ENCODE results near the gene LIMA1. TPM values are rescaled to one million over a fixed set of nuclear protein-coding genes. Genes with fewer than 3 reads are reported as not detected.
A peak's percentile ranks its signal among the peaks of the same experiment; 100 is the strongest.

Gene LIMA1
- total and polyA plus RNA-seq, 12 donors, result 10.6 to 34.4 (median 16.2) TPM

DNA sequence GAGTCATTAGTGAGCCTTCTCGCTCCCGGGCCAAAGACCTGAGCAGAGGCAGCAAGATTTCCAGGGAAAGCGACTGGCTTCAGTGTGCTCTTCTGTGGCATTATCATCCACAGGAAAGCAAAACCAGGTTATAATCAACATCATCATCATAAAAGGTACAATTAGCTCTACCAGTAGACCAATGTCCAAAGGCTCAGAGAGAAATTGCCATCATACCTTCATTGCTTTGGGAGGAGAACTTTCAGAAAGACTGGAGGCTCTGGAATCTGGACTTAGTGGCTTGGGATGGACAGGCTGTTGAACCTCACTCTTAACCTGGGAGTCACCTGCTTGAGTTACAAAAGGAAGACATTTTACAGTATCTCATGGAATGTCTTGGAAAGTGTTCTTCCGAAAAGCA is 91.1 kb downstream of the LIMA1 start:
- 97 to 98% methylated on average over 4 of the region's 4 CpGs for WGBS, 2 donors
- H3K27me3 ChIP-seq, result no peaks in the 10 kb centered on the region
- no peak overlapping the region for H3K4me3 ChIP-seq
- intact Hi-C loops (cut with DNase I), result loop anchor here in 1 of 10 donors (10.0 kb wide), 1 partner anchor 247 kb away; no protein-coding TSS in a partner anchor
- ATAC-seq, result no peak
- no peak for DNase-seq
- H3K9me3 ChIP-seq, result no peaks in the 10 kb centered on the region
- H3K4me1 ChIP-seq, result peaks cover 0 to 22% (median 17%) of the 10 kb centered on the region in 9 donors
- H3K27ac ChIP-seq, result no peak overlapping the region
- TF ChIP-seq, protein P1, sequence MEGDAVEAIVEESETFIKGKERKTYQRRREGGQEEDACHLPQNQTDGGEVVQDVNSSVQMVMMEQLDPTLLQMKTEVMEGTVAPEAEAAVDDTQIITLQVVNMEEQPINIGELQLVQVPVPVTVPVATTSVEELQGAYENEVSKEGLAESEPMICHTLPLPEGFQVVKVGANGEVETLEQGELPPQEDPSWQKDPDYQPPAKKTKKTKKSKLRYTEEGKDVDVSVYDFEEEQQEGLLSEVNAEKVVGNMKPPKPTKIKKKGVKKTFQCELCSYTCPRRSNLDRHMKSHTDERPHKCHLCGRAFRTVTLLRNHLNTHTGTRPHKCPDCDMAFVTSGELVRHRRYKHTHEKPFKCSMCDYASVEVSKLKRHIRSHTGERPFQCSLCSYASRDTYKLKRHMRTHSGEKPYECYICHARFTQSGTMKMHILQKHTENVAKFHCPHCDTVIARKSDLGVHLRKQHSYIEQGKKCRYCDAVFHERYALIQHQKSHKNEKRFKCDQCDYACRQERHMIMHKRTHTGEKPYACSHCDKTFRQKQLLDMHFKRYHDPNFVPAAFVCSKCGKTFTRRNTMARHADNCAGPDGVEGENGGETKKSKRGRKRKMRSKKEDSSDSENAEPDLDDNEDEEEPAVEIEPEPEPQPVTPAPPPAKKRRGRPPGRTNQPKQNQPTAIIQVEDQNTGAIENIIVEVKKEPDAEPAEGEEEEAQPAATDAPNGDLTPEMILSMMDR (IDR thresholded peaks at IDR 0.05), result no peak
- H3K36me3 ChIP-seq, result peaks cover 0 to 89% (median 14%) of the 10 kb centered on the region in 9 donors

DNA sequence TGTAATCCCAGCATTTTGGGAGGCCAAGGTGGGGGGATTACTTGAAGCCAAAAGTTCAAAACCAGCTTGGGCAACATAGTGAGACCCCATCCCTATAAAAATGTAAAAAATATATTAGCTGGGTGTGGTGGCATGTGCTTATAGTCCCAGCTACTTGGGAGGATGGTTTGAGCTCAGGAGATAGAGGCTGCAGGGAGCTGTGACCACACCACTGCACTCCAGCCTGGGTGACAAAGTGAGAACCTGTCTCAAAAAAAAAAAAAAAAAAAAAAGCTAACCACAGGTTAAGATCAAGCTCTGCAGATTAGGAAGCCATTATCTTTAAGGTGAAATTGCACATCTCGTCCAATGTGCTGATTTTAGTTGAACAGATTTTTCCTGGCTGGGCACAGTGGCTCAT is 92.5 kb downstream of the LIMA1 start:
- Histone ChIP-seq H3K27me3 (no peaks in the 10 kb centered on the region), H3K36me3 (peaks cover 0 to 79% (median 14%) of the 10 kb centered on the region in 9 donors), H3K27ac (no peak overlapping the region), H3K4me3 (no peak overlapping the region), H3K9me3 (no peaks in the 10 kb centered on the region), H3K4me1 (peaks cover 0 to 35% (median 30%) of the 10 kb centered on the region in 9 donors)
- DNase-seq (no peak), ATAC-seq (no peak)
- intact Hi-C loops (cut with DNase I), result loop anchor here in 1 of 10 donors (10.0 kb wide), 1 partner anchor 246 kb away; no protein-coding TSS in a partner anchor
- TF ChIP-seq, protein P1 (IDR thresholded peaks at IDR 0.05), result no peak
- WGBS, 2 donors, result 91 to 100% methylated on average over 1 of the region's 1 CpG

DNA sequence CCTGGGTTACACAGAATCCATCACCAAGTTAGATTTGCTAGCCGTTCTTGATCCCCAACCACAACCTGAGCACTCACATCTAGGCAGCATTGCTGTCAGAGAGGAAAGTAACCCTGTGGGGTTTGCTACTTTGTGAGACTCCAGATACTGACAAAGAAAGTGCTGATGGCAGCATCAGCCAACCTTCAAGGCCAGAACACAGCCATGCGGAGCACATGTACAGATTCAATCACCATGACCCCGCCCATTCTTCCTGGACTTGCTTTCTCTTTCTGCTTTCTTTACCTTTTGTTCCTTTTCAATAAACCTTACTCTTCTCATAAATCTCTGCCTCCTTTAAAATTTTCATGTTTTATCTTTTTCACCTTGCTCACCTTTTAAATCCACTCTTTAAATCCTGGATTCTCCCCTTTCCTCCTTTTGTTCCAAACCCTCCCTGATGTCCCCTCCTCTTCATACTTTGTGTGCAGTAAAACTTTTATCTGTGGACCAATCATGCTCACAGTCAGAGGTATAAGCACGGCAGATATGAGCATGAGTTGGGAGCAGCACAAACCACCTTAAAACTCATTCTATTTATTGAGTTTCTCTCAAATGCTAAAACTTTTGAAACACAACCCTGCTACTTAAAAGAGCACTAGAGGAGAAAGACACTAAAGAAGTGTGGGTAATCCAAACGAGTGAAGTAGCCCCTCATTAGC is 94.3 kb downstream of the LIMA1 start:
- ATAC-seq (peak in 1 of 8 donors; percentile 10), DNase-seq (no peak)
- H3K9me3 ChIP-seq, result no peaks in the 10 kb centered on the region
- TF ChIP-seq, protein P1 (IDR thresholded peaks at IDR 0.05), result no peak
- H3K27me3 ChIP-seq, result no peaks in the 10 kb centered on the region
- peaks cover 0 to 50% (median 43%) of the 10 kb centered on the region in 9 donors for H3K4me1 ChIP-seq
- intact Hi-C loops (cut with DNase I), result loop anchor here in 8 of 10 donors (5.0 to 10.0 kb wide), 3 partner anchors 106 to 126 kb away; no protein-coding TSS in a partner anchor
- no peak overlapping the region for H3K4me3 ChIP-seq
- WGBS, 2 donors, result 91 to 92% methylated on average over 5 of the region's 5 CpGs
- H3K36me3 ChIP-seq, result peaks cover 0 to 69% (median 9%) of the 10 kb centered on the region in 9 donors
- H3K27ac ChIP-seq, result peak overlapping the region in 3 of 10 donors; percentile 6 to 72 (median 12)

DNA sequence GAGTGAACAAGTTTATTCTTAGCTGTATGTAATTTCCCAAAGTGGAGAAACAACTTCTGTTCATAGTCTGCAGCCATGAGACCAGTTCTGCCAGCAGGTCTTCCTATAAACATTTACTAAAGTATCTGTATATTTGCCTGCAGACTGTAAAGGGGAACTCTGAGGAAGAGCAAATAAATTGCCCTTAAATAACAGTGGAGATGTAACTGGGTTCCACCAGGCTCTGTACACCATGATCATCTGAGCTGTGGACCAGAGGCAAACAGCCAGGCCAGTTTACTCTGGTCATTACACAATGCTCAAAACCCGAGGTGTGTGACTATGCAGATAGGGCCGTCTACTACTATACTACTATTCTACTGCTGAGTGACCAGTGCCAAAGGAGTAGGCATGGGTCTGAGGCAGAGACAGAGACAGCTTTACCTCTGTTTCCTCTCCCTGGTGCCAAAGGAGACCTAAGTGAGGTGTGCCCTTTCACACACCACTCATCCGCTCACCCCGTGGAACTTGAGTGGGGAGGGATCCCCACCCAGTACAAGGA is 95.0 kb downstream of the LIMA1 start:
- Histone ChIP-seq H3K27me3 (no peaks in the 10 kb centered on the region), H3K9me3 (no peaks in the 10 kb centered on the region), H3K4me1 (peaks cover 0 to 55% (median 48%) of the 10 kb centered on the region in 9 donors), H3K27ac (peak overlapping the region in 4 of 10 donors; percentile 12 to 72 (median 14)), H3K4me3 (no peak overlapping the region), H3K36me3 (peaks cover 0 to 64% (median 9%) of the 10 kb centered on the region in 9 donors)
- DNase-seq, result no peak
- whole genome bisulfite sequencing, 2 donors, result 76 to 79% methylated on average over 4 of the region's 4 CpGs
- peak in 7 of 8 donors; percentile 17 to 59 (median 42) for ATAC-seq
- intact Hi-C loops (cut with DNase I), result loop anchor here in 8 of 10 donors (5.0 to 10.0 kb wide), 3 partner anchors 106 to 126 kb away; no protein-coding TSS in a partner anchor
- TF ChIP-seq, protein P1 (IDR thresholded peaks at IDR 0.05), result no peak
